ENCODE measurements around the gene LANCL2.

The LANCL2 gene

GRCh38 chr7:55432506-55432905 is 67.4 kb downstream of the LANCL2 start:
- Histone ChIP-seq H3K9me3 (ENCODE audit: control insufficient read depth, low read length) (no peaks in the 10 kb centered on the region), H3K14ac (ENCODE audit: low read length in 2 of 2) (no peak overlapping the region), H2AK5ac (ENCODE audit: low read length, severe bottlenecking) (no peak overlapping the region), H2BK120ac (ENCODE audit: low read depth, low read length) (no peak overlapping the region), H3K27me3 (ENCODE audit: control insufficient read depth in 1 of 2, insufficient read depth in 1 of 2, low read length in 2 of 2) (no peaks in the 10 kb centered on the region), H3K4me3 (ENCODE audit: insufficient read depth in 1 of 2, low read depth in 1 of 2, low read length in 2 of 2) (no peak overlapping the region), H4K91ac (ENCODE audit: low read length) (no peak overlapping the region), H2BK15ac (ENCODE audit: low read depth, poor library complexity, severe bottlenecking) (no peak overlapping the region), H3K79me1 (replicated peaks; ENCODE audit: low read length, poor library complexity, severe bottlenecking) (no peaks in the 10 kb centered on the region), H3K36me3 (ENCODE audit: control insufficient read depth in 1 of 2, insufficient read depth in 2 of 2, low read depth in 1 of 2, low read length in 2 of 2) (peaks cover 8 to 15% of the 10 kb centered on the region in 2 experiments), H4K8ac (ENCODE audit: low read length) (no peak overlapping the region), H3K27ac (ENCODE audit: low read length, poor library complexity, severe bottlenecking) (no peak overlapping the region), H2BK5ac (ENCODE audit: low read depth, low read length, poor library complexity, severe bottlenecking) (no peak overlapping the region), H3K9ac (ENCODE audit: low read length) (no peak overlapping the region), H3K23ac (ENCODE audit: low read length in 2 of 2) (no peak overlapping the region), H3K4me2 (ENCODE audit: low read length, poor library complexity, severe bottlenecking) (no peak overlapping the region), H3K18ac (ENCODE audit: low read depth in 1 of 2, low read length in 2 of 2) (no peak overlapping the region), H2AFZ (ENCODE audit: low read depth, low read length) (no peak overlapping the region), H3K4me1 (ENCODE audit: control insufficient read depth, insufficient read depth, low read depth, low read length) (peaks cover 2% of the 10 kb centered on the region), H2BK12ac (ENCODE audit: low read length in 2 of 2) (no peak overlapping the region), H3K4ac (ENCODE audit: low read depth in 1 of 2, low read length in 2 of 2) (no peak overlapping the region)
- WGBS, result 100% methylated on average over 2 of the region's 3 CpGs
- DNase-seq, result no peak

- DNase-seq, result peak; percentile 44
- no peak overlapping the region for H3K9ac ChIP-seq (ENCODE audit: low read length)
- no peaks in the 10 kb centered on the region for H3K9me3 ChIP-seq (ENCODE audit: control insufficient read depth, low read length)
- H4K91ac ChIP-seq (ENCODE audit: low read length), result no peak overlapping the region
- no peak overlapping the region for H2AFZ ChIP-seq (ENCODE audit: low read depth, low read length)
- no peak overlapping the region for H2BK120ac ChIP-seq (ENCODE audit: low read depth, low read length)
- no peak overlapping the region for H3K4me3 ChIP-seq (ENCODE audit: insufficient read depth in 1 of 2, low read depth in 1 of 2, low read length in 2 of 2)
- WGBS, result 80% methylated on average over 12 of the region's 13 CpGs
- H3K79me1 ChIP-seq (replicated peaks; ENCODE audit: low read length, poor library complexity, severe bottlenecking), result no peaks in the 10 kb centered on the region
- H3K4me1 ChIP-seq (ENCODE audit: control insufficient read depth, insufficient read depth, low read depth, low read length), result no peaks in the 10 kb centered on the region
- no peaks in the 10 kb centered on the region for H3K27me3 ChIP-seq (ENCODE audit: control insufficient read depth in 1 of 2, insufficient read depth in 1 of 2, low read length in 2 of 2)
- no peak overlapping the region for H2BK5ac ChIP-seq (ENCODE audit: low read depth, low read length, poor library complexity, severe bottlenecking)
- peaks cover 4 to 15% of the 10 kb centered on the region in 2 experiments for H3K36me3 ChIP-seq (ENCODE audit: control insufficient read depth in 1 of 2, insufficient read depth in 2 of 2, low read depth in 1 of 2, low read length in 2 of 2)
- no peak overlapping the region for H2AK5ac ChIP-seq (ENCODE audit: low read length, severe bottlenecking)
- no peak overlapping the region for H3K4me2 ChIP-seq (ENCODE audit: low read length, poor library complexity, severe bottlenecking)
- H2BK12ac ChIP-seq (ENCODE audit: low read length in 2 of 2), result no peak overlapping the region
- no peak overlapping the region for H3K23ac ChIP-seq (ENCODE audit: low read length in 2 of 2)
- no peak overlapping the region for H2BK15ac ChIP-seq (ENCODE audit: low read depth, poor library complexity, severe bottlenecking)
- H3K4ac ChIP-seq (ENCODE audit: low read depth in 1 of 2, low read length in 2 of 2), result no peak overlapping the region
- no peak overlapping the region for H3K18ac ChIP-seq (ENCODE audit: low read depth in 1 of 2, low read length in 2 of 2)
- H3K27ac ChIP-seq (ENCODE audit: low read length, poor library complexity, severe bottlenecking), result no peak overlapping the region
- no peak overlapping the region for H3K14ac ChIP-seq (ENCODE audit: low read length in 2 of 2)
- no peak overlapping the region for H4K8ac ChIP-seq (ENCODE audit: low read length)
These were observed 68.0 kb downstream of the LANCL2 start for GRCh38 chr7:55432939-55433784.

- no peak for DNase-seq
- no peak overlapping the region for H2AK5ac ChIP-seq (ENCODE audit: low read length, severe bottlenecking)
- no peak overlapping the region for H3K23ac ChIP-seq (ENCODE audit: low read length in 2 of 2)
- no peak overlapping the region for H3K14ac ChIP-seq (ENCODE audit: low read length in 2 of 2)
- no peak overlapping the region for H4K91ac ChIP-seq (ENCODE audit: low read length)
- no peaks in the 10 kb centered on the region for H3K9me3 ChIP-seq (ENCODE audit: control insufficient read depth, low read length)
- H3K27ac ChIP-seq (ENCODE audit: low read length, poor library complexity, severe bottlenecking), result no peak overlapping the region
- WGBS, result 88% methylated on average over 10 of the region's 10 CpGs
- H3K27me3 ChIP-seq (ENCODE audit: control insufficient read depth in 1 of 2, insufficient read depth in 1 of 2, low read length in 2 of 2), result no peaks in the 10 kb centered on the region
- H2BK15ac ChIP-seq (ENCODE audit: low read depth, poor library complexity, severe bottlenecking), result no peak overlapping the region
- no peaks in the 10 kb centered on the region for H3K4me1 ChIP-seq (ENCODE audit: control insufficient read depth, insufficient read depth, low read depth, low read length)
- no peak overlapping the region for H2BK120ac ChIP-seq (ENCODE audit: low read depth, low read length)
- no peak overlapping the region for H3K9ac ChIP-seq (ENCODE audit: low read length)
- H3K4ac ChIP-seq (ENCODE audit: low read depth in 1 of 2, low read length in 2 of 2), result no peak overlapping the region
- no peak overlapping the region for H3K18ac ChIP-seq (ENCODE audit: low read depth in 1 of 2, low read length in 2 of 2)
- no peak overlapping the region for H2BK12ac ChIP-seq (ENCODE audit: low read length in 2 of 2)
- H4K8ac ChIP-seq (ENCODE audit: low read length), result no peak overlapping the region
- no peaks in the 10 kb centered on the region for H3K79me1 ChIP-seq (replicated peaks; ENCODE audit: low read length, poor library complexity, severe bottlenecking)
- peaks cover 6 to 8% of the 10 kb centered on the region in 2 experiments for H3K36me3 ChIP-seq (ENCODE audit: control insufficient read depth in 1 of 2, insufficient read depth in 2 of 2, low read depth in 1 of 2, low read length in 2 of 2)
- no peak overlapping the region for H2AFZ ChIP-seq (ENCODE audit: low read depth, low read length)
- no peak overlapping the region for H2BK5ac ChIP-seq (ENCODE audit: low read depth, low read length, poor library complexity, severe bottlenecking)
- H3K4me2 ChIP-seq (ENCODE audit: low read length, poor library complexity, severe bottlenecking), result no peak overlapping the region
- no peak overlapping the region for H3K4me3 ChIP-seq (ENCODE audit: insufficient read depth in 1 of 2, low read depth in 1 of 2, low read length in 2 of 2)
These were observed 70.3 kb downstream of the LANCL2 start for GRCh38 chr7:55435466-55435865.

- Histone ChIP-seq H3K36me3 (ENCODE audit: control insufficient read depth in 1 of 2, insufficient read depth in 2 of 2, low read depth in 1 of 2, low read length in 2 of 2) (peaks cover 6 to 7% of the 10 kb centered on the region in 2 experiments), H3K14ac (ENCODE audit: low read length in 2 of 2) (no peak overlapping the region), H2BK15ac (ENCODE audit: low read depth, poor library complexity, severe bottlenecking) (no peak overlapping the region), H4K91ac (ENCODE audit: low read length) (no peak overlapping the region), H4K8ac (ENCODE audit: low read length) (no peak overlapping the region), H2BK5ac (ENCODE audit: low read depth, low read length, poor library complexity, severe bottlenecking) (no peak overlapping the region), H2AK5ac (ENCODE audit: low read length, severe bottlenecking) (no peak overlapping the region), H3K4ac (ENCODE audit: low read depth in 1 of 2, low read length in 2 of 2) (no peak overlapping the region), H2AFZ (ENCODE audit: low read depth, low read length) (no peak overlapping the region), H3K4me3 (ENCODE audit: insufficient read depth in 1 of 2, low read depth in 1 of 2, low read length in 2 of 2) (no peak overlapping the region), H2BK120ac (ENCODE audit: low read depth, low read length) (no peak overlapping the region), H3K27me3 (ENCODE audit: control insufficient read depth in 1 of 2, insufficient read depth in 1 of 2, low read length in 2 of 2) (no peaks in the 10 kb centered on the region), H3K18ac (ENCODE audit: low read depth in 1 of 2, low read length in 2 of 2) (no peak overlapping the region), H3K4me2 (ENCODE audit: low read length, poor library complexity, severe bottlenecking) (no peak overlapping the region), H3K9ac (ENCODE audit: low read length) (no peak overlapping the region), H3K79me1 (replicated peaks; ENCODE audit: low read length, poor library complexity, severe bottlenecking) (no peaks in the 10 kb centered on the region), H3K27ac (ENCODE audit: low read length, poor library complexity, severe bottlenecking) (no peak overlapping the region), H3K4me1 (ENCODE audit: control insufficient read depth, insufficient read depth, low read depth, low read length) (no peaks in the 10 kb centered on the region), H3K9me3 (ENCODE audit: control insufficient read depth, low read length) (no peaks in the 10 kb centered on the region), H3K23ac (ENCODE audit: low read length in 2 of 2) (no peak overlapping the region), H2BK12ac (ENCODE audit: low read length in 2 of 2) (no peak overlapping the region)
- 69% methylated on average over 10 of the region's 10 CpGs for WGBS
- no peak for DNase-seq
These were observed 71.3 kb downstream of the LANCL2 start for GRCh38 chr7:55436457-55436856.

All from mesenchymal stem cell (in vitro differentiated cells and primary cell).